Measurements from ENCODE around the gene HFM1. TPM values are rescaled to one million over a fixed set of nuclear protein-coding genes. Genes with fewer than 3 reads are reported as not detected.

The HFM1 gene
- total RNA-seq, 1 donor from 2014 or later = 0.29 TPM

DNA sequence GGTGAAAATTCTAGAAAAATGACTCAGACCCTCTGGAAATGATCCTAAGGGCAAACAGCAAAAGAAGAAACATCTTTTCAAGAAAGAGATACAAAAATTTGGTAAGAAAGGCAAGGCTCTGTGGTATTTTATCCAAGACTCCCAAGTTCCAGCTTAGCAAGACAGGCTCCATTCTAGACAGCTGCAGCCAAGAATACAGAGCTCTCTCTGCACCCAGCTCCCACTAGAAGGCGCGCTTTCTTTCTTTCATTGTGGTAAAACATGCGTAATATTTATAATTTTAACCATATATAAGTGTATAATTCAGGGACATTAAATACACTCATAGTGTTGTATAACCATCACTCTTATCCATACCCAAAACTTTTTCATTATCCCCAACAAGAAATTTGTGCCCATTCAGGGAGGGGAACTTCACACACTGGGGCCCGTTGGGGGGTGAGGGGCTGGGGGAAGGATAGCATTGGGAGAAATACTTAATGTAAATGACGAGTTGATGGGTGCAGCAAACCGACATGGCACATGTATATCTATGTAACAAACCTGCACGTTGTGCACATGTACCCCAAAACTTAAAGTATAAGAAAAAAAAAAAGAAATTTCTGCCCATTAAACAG is 2.2 kb upstream of the HFM1 start:
- DNase-seq = no peak
- H3K27ac Mint-ChIP-seq = no peak overlapping the region
- ChIA-PET CTCF (no interaction called here), POLR2A (no interaction called here)
- H3K27me3 Mint-ChIP-seq = peaks cover 17% of the 10 kb centered on the region
- ATAC-seq (ENCODE audit: low read depth) = no peak
- H3K9me3 Mint-ChIP-seq = no peaks in the 10 kb centered on the region
- no peaks in the 10 kb centered on the region for H3K36me3 Mint-ChIP-seq (ENCODE audit: low read depth)
- intact Hi-C loops (cut with micrococcal nuclease) = no loop called here
- TF ChIP-seq, protein P1, sequence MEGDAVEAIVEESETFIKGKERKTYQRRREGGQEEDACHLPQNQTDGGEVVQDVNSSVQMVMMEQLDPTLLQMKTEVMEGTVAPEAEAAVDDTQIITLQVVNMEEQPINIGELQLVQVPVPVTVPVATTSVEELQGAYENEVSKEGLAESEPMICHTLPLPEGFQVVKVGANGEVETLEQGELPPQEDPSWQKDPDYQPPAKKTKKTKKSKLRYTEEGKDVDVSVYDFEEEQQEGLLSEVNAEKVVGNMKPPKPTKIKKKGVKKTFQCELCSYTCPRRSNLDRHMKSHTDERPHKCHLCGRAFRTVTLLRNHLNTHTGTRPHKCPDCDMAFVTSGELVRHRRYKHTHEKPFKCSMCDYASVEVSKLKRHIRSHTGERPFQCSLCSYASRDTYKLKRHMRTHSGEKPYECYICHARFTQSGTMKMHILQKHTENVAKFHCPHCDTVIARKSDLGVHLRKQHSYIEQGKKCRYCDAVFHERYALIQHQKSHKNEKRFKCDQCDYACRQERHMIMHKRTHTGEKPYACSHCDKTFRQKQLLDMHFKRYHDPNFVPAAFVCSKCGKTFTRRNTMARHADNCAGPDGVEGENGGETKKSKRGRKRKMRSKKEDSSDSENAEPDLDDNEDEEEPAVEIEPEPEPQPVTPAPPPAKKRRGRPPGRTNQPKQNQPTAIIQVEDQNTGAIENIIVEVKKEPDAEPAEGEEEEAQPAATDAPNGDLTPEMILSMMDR (IDR thresholded peaks at IDR 0.05) = no peak
- H3K4me1 Mint-ChIP-seq = peaks cover 10% of the 10 kb centered on the region
- H3K4me3 Mint-ChIP-seq = no peak overlapping the region

DNA sequence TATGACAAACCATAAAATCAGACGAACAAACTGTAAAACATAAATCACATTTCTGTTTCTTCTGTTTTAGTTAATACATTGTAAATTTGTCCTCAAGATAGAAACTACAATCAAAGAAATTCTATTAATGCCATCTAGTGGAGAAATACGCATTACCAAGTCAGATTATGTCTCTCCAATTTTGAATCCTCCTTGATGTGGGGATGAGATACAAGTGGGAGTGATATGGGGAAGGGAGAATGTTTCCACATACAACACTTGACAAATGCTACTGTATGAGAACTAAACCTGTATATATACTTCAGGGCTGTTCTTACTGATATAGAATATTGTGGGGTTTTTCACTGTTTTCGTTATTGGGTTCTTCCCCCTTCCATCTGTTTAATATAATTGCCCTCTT is 2.6 kb downstream of the HFM1 start:
- no peaks in the 10 kb centered on the region for H3K36me3 Mint-ChIP-seq (ENCODE audit: low read depth)
- POLR2A ChIA-PET = no interaction called here
- DNase-seq (no peak), ATAC-seq (ENCODE audit: low read depth) (no peak)
- H3K27ac Mint-ChIP-seq = no peak overlapping the region
- H3K9me3 Mint-ChIP-seq = no peaks in the 10 kb centered on the region
- intact Hi-C loops (cut with micrococcal nuclease) = loop anchor here (2.0 to 5.0 kb wide), 4 partner anchors 100 to 825 kb away; partner anchors contain the start of genes CDC7 and ZNF644
- TF ChIP-seq, protein P1 (IDR thresholded peaks at IDR 0.05) = no peak
- H3K27me3 Mint-ChIP-seq = peaks cover 21% of the 10 kb centered on the region
- H3K4me1 Mint-ChIP-seq = peaks cover 10% of the 10 kb centered on the region
- CTCF ChIA-PET = no interaction called here
- H3K4me3 Mint-ChIP-seq = no peak overlapping the region

DNA sequence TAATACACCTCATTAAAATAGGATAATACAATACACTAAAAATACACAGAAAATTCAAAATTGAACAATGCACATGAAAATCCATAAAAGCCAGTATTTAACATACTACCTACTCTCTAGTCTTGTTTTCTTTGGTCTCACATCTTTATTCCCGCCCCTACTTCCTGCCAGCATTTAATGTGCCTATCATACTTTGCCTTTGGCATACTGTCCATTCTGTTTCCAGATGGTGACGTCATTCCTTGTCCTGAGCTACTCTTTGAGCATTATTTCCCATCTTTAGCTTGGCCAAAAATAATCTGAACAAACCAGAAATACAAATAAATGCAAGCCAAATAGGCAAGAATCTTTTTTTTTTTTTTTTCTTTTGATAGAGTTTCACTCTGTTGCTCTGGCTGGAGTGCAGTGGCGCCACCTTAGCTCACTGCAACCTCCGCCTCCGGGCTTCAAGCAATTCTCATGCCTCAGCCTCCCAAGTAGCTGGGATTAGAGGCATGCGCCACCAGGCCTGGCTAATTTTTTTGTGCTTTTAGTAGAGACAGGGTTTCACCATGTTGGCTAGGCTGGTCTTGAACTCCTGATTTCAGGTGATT is 4.4 kb downstream of the HFM1 start:
- intact Hi-C loops (cut with micrococcal nuclease) = loop anchor here (5.0 kb wide), 3 partner anchors 102 to 823 kb away; partner anchors contain the start of genes CDC7 and ZNF644
- H3K4me1 Mint-ChIP-seq = peaks cover 7% of the 10 kb centered on the region
- CTCF ChIA-PET = interaction anchor here (0.7 kb wide), 1 partner anchor 15 kb away, joined by 3 read pairs; no protein-coding TSS in a partner anchor

DNA sequence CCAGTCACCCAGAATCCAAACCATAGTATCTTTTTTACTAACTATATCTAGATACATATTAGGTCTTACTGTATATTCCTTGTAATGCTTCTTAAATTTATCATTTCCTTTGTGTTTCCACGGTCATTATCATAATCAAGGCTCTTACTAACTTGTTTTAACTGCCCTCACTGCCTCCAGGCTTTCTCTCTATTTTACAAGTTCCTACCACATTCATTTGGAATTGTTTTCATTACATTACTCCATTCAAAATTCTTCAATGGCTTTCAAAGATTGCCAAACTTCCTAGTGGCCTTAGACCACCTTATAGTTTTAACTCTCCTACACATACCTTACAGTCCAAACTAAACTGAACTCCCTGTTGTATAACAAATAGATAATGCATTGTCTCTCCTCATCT is 6.3 kb downstream of the HFM1 start:
- CTCF ChIA-PET = no interaction called here
- no peak for ATAC-seq (ENCODE audit: low read depth)
- Mint-ChIP-seq H3K27me3 (peaks cover 9% of the 10 kb centered on the region), H3K4me1 (no peaks in the 10 kb centered on the region), H3K36me3 (ENCODE audit: low read depth) (no peaks in the 10 kb centered on the region), H3K4me3 (no peak overlapping the region), H3K9me3 (no peaks in the 10 kb centered on the region), H3K27ac (no peak overlapping the region)
- intact Hi-C loops (cut with micrococcal nuclease) = no loop called here
- TF ChIP-seq, protein P1 (IDR thresholded peaks at IDR 0.05) = no peak
- DNase-seq = no peak
- POLR2A ChIA-PET = no interaction called here

More for the DNA sequence above, 4.4 kb downstream of the HFM1 start:
- Mint-ChIP-seq H3K27me3 (peaks cover 13% of the 10 kb centered on the region), H3K9me3 (no peaks in the 10 kb centered on the region), H3K27ac (no peak overlapping the region), H3K36me3 (ENCODE audit: low read depth) (no peaks in the 10 kb centered on the region), H3K4me3 (no peak overlapping the region)
- no peak for DNase-seq
- TF ChIP-seq, protein P1 (IDR thresholded peaks at IDR 0.05) = no peak
- POLR2A ChIA-PET = no interaction called here
- no peak for ATAC-seq (ENCODE audit: low read depth)

DNA sequence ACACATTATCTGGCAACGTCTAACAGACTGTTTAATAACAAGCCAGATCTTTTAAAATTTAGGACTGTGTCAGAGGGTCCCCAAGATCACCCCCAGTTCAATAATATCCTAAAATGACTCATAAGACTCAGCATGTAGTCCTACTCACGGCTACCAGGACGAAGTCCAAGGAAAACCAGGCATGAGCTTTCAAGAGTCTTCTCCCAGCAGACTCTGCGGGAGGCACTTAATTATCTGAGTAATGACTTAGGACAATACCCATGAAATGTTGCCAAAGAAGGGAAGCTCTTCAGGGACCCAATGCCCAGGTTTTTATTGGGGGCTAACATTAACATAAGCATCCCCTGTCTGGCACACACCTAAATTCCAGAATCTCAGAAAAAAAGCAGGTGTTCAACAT is 7.0 kb downstream of the HFM1 start:
- no peaks in the 10 kb centered on the region for H3K9me3 Mint-ChIP-seq
- TF ChIP-seq, protein P1 (IDR thresholded peaks at IDR 0.05) = no peak
- ChIA-PET CTCF (no interaction called here), POLR2A (no interaction called here)
- no peak overlapping the region for H3K27ac Mint-ChIP-seq
- no peak for DNase-seq
- intact Hi-C loops (cut with micrococcal nuclease) = no loop called here
- H3K27me3 Mint-ChIP-seq = peaks cover 9% of the 10 kb centered on the region
- no peaks in the 10 kb centered on the region for H3K4me1 Mint-ChIP-seq
- no peaks in the 10 kb centered on the region for H3K36me3 Mint-ChIP-seq (ENCODE audit: low read depth)
- no peak for ATAC-seq (ENCODE audit: low read depth)
- no peak overlapping the region for H3K4me3 Mint-ChIP-seq
